Measurements from ENCODE around the gene SGPP2.

SGPP2 gene

GRCh38 chr2:222523783-222524544 lies 99.6 kb downstream of the SGPP2 start:
- no peak for DNase-seq (ENCODE audit: low read depth in 4 of 4, low spot score in 1 of 4)

DNA sequence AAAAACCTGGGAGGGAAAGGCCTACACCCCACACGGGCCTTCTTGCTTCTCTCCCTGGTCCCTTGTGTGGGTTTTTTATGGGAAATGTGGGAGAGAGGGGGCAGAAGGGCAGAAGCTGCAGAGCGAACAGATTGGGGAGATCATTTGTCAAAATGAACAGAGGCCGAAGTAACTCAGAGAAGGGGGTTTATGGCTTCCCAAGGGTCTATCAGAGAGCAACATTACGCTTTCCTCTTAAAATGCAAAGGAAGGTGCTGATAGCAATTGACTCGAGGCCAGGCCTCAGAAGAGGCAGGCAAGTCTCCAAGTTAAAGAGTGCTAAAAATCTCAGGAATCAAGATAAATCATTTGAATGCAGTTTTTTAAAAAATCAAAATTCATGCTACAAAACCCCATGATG lies 101.5 kb downstream of the SGPP2 start:
- no peak for DNase-seq (ENCODE audit: low read depth in 4 of 4, low spot score in 1 of 4)

DNA sequence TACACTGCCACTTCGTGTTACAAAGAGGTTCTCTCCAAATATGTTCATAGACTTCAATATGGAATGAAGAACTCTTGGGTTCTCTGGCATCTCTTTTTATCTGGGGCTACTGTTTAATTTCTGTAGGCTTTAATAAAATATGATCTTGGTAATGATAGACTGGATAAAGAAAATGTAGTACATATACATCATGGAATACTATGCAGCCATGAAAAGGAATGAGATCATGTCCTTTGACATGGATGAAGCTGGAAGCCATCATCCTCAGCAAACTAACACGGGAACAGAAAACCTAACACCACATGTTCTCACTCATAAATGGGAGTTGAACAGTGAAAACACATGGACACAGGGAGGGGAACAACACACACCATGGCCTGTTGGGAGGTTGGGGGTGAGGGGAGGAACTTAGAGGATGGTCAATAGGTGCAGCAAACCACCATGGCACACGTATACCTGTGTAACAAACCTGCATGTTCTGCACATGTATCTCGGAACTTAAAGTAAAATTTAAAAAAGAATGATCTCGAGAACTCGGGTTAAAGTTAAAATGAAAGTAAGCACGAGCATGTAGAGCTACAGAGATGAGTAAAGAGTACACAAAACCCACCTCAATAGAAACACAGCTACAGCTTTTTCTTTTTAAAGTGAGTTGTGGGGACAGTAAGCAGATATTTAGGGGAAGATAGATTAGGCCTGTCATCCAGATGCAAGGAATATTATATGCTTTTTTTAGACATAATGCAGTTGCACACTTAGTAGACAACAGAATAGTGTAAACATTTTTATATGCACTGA lies 102.3 kb downstream of the SGPP2 start:
- no peak for DNase-seq (ENCODE audit: low read depth in 4 of 4, low spot score in 1 of 4)

- no peak for DNase-seq (ENCODE audit: low read depth in 4 of 4, low spot score in 1 of 4)
Observed at GRCh38 chr2:222532315-222532714, 108.0 kb downstream of the SGPP2 start.

- no peak for DNase-seq (ENCODE audit: low read depth in 4 of 4, low spot score in 1 of 4)
Observed at GRCh38 chr2:222535477-222535876, 111.1 kb downstream of the SGPP2 start.

DNA sequence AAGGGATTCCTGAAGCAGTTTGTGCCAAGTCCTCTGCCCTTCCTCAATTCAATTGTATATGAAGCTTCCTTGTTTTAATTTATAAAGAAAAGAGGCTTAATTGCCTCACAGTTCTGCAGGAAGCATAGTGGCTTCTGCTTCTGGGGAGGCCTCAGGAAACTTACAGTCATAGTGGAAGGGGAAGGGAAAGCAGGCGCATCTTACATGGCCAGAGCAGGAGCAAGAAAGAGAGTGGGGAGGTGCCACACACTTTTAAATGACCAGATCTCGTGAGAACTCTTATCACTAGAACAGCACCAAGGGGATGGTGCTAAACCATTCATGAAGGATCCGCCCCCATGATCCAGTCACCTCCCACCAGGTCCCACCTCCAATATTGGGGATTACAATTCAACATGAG lies 114.2 kb downstream of the SGPP2 start:
- no peak for DNase-seq (ENCODE audit: low read depth in 4 of 4, low spot score in 1 of 4)

DNA sequence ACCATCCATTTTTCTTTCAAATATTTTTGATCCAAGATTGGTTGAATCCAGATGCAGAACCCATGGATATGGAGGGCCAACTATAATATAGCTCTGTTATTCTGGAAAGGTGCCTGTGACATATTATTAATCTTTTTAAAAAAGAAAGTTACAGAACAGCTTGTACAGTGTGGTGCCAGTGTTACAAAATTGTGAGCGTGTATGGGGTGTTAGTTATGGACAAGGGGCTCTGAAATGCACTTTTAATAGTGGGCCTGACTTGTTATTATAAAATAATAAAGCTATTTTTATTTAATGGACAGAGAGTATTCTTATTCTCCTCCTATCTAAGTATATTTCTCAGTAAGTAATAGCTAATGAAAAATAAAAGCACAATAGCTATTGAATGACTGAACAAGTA lies 120.3 kb downstream of the SGPP2 start:
- DNase-seq (ENCODE audit: low read depth in 4 of 4, low spot score in 1 of 4), result no peak

- DNase-seq (ENCODE audit: low read depth in 4 of 4, low spot score in 1 of 4), result no peak
Observed at GRCh38 chr2:222545823-222546795, 121.8 kb downstream of the SGPP2 start.

DNA sequence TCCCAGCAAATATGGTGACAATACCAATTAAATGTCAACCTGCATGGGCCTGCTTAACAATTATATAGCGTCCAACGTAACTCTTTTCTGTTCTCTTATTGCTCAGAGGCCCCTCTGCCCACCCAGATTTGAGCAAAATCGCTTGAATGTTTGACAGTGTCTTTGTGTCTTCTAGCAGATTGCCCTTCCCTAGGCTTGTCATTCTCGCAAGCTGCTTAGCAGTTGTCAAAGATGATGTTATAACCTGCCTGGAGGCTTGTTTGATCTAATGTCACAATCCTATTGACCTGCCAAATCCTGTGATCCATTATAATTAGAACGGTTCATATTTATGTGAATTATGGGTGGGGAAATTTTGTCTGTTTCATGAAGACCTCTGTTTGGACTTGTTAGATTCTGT lies 122.7 kb downstream of the SGPP2 start:
- DNase-seq (ENCODE audit: low read depth in 4 of 4, low spot score in 1 of 4), result no peak

DNA sequence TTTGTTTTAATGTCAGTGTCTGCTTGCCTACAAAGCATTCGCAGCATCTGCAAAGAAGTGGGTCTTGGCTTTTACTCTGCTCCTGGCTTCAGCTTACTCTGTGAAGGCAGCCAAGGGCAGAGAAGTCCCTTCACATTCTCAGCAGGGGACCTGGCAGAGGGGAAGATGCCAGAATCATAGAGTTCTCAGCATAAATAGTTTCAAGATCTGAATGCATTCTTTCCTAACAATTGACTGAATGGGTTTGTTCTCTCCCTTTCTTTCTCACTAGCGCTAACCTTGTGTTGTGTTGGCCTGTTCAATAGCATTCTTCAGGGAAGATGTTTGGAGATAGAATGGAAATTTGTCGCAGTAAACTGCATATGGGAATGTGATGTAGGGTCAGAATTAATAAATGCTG lies 124.6 kb downstream of the SGPP2 start:
- DNase-seq (ENCODE audit: low read depth in 4 of 4, low spot score in 1 of 4), result no peak

DNA sequence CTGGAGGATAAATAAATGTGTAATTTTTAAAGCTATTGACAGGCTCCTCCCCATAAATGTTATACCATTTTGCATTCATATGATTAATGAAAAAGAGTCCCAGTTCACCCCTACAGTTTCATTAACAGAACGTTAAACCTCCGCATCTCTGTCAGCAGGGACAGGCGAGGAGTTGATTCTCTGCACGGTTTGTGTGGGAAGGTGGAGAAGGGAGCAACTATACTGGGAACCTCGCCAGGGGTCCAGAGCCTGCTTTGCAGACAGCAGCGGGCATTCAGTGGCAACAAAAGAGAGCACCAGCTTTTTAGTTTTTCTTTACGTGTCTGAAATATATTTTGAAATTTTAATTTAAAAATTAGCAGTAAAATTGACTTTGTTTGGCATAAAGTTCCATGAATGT lies 130.2 kb downstream of the SGPP2 start:
- DNase-seq (ENCODE audit: low read depth in 4 of 4, low spot score in 1 of 4), result no peak

GRCh38 chr2:222561151-222561550 lies 136.8 kb downstream of the SGPP2 start:
- DNase-seq (ENCODE audit: low read depth in 4 of 4, low spot score in 1 of 4), result no peak

- peak in 1 of 4 experiments; percentile 11 for DNase-seq (ENCODE audit: low read depth in 4 of 4, low spot score in 1 of 4)
Observed at GRCh38 chr2:222561817-222562645, 137.7 kb downstream of the SGPP2 start.

GRCh38 chr2:222563106-222563718 lies 138.9 kb downstream of the SGPP2 start:
- DNase-seq (ENCODE audit: low read depth in 4 of 4, low spot score in 1 of 4), result no peak

- no peak for DNase-seq (ENCODE audit: low read depth in 4 of 4, low spot score in 1 of 4)
Observed at GRCh38 chr2:222563936-222564335, 139.6 kb downstream of the SGPP2 start.

DNA sequence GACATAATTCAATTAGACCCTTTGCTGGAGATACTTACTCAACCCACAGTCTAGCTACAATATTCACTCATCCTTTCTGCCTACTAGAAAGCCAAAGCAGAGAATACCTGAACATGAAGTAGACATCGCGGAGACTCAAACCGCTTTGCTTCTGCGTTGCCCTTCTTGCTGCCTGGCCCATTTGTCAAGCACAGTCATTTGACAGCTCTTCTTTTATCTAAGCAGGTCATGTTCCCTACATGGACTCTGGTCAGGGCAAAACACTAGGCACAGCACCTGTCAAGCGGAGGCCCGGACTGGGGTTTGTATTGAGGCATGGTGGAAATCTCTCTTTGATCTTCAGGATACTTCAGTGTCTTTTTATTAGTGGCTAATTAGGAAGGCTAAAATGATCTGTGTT lies 141.9 kb downstream of the SGPP2 start:
- DNase-seq (ENCODE audit: low read depth in 4 of 4, low spot score in 1 of 4), result no peak

DNA sequence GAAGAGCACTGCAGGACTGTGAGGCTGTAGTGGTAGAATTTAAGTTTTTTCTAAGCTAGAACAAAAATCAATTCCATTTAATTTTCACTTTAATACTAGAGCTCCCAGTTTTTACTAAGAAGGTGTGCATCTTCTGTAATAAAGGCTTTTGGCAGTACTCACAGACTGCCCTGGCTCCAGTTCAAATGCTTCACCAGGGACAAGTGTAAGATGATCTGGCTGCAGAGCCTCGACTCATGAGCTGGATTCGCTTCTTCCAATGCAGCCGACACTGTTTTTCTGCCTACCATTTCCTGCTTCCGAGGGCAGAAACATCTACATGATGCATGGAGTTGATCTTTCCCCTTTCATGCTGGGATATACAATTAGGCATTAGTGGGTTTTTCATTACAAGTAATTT lies 144.5 kb downstream of the SGPP2 start:
- no peak for DNase-seq (ENCODE audit: low read depth in 4 of 4, low spot score in 1 of 4)

- no peak for DNase-seq (ENCODE audit: low read depth in 4 of 4, low spot score in 1 of 4)
Observed at GRCh38 chr2:222569826-222570225, 145.5 kb downstream of the SGPP2 start.

- DNase-seq (ENCODE audit: low read depth in 4 of 4, low spot score in 1 of 4), result no peak
Observed at GRCh38 chr2:222572264-222572721, 147.9 kb downstream of the SGPP2 start.

GRCh38 chr2:222572751-222573174 lies 148.4 kb downstream of the SGPP2 start:
- DNase-seq (ENCODE audit: low read depth in 4 of 4, low spot score in 1 of 4), result no peak

Measured in stimulated activated CD4-positive, alpha-beta T cell treated with anti-CD3 and anti-CD28 coated beads, Interleukin-1b, Interleukin-23, amount 100 ng/mL, for 24 hours (primary cell).